Measurements from ENCODE around the gene TTC34. TPM values are rescaled to one million over a fixed set of nuclear protein-coding genes. Genes with fewer than 3 reads are reported as not detected.

TTC34 gene
- polyA plus RNA-seq, 1 experiment, result 0.11 TPM

DNA sequence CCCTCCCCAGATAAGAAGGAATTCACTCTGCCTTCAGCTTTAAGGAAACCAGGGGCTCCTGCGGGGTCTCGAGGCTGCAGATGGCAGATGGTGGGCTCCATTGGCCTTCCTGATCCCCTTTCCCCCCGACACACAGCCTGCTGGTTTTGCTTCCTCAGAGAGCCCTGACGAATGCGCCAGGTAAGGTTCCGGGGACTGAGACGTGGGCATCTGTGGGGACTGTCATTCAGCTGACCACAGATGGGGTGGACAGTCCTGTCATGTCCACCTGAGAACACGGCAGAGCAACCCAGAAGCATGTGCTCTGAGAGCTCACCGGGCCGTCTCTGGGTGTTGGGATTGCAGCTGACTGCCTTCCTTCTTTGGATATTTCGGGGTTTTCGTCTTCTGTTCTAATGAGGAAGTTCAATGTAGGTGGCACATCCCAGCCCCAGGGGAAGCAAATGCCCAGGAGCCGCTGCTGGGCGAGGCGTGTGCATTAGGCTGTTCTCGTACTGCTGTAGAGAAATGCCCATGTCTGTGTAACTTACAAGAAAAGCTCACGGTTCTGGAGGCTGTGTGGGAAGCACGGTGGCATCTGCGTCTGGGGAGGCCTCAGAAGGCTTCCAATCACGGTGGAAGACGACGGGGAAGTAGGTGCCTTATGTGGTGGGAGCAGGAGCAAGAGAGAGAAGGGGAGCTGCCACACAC, 22.6 kb upstream of the TTC34 start:
- H3K4me3 ChIP-seq (ENCODE audit: low read depth, low read length), result no peak overlapping the region
- TF ChIP-seq CTCF (IDR thresholded peaks at IDR 0.05; ENCODE audit: insufficient read depth, low read depth, low read length), result no peak
- H3K27me3 ChIP-seq (ENCODE audit: control insufficient read depth, insufficient read depth, low read length), result no peaks in the 10 kb centered on the region
- DNase-seq (ENCODE audit: low read depth), result no peak
- POLR2A ChIA-PET, result no interaction called here
- H3K36me3 ChIP-seq (ENCODE audit: control insufficient read depth, insufficient read depth, low read length), result no peaks in the 10 kb centered on the region
- CTCF ChIA-PET, result no interaction called here

DNA sequence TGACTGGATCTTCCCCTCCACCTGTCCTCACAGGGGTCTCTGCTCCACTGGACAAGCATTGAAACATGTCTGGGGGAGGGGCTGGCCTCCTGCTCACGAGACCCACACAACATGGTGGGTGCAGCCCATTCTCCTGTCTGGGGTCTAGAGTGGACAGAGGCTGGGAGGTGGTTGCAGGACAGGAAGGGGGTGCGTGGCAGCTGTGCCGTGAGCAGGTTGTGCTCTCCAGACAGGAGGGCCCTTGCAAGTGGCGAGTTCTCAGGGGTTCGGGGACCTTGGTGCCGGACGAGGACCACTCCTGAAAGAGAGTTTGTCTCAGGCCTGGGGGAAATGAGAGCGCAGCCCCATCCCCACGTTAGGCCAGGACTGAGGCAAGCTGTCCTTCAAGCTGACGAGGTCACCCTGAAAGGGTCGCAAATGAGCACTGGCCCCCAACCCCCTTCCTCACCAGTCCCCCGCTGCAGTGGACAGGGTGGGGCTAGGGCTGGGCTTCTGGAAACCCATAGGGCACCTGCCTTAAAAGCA, 21.2 kb upstream of the TTC34 start:
- CTCF ChIA-PET, result no interaction called here
- TF ChIP-seq CTCF (IDR thresholded peaks at IDR 0.05; ENCODE audit: insufficient read depth, low read depth, low read length), result no peak
- POLR2A ChIA-PET, result no interaction called here

GRCh38 chr1:2821966-2822620, 20.6 kb upstream of the TTC34 start:
- H3K4me3 ChIP-seq (ENCODE audit: low read depth, low read length), result no peak overlapping the region
- TF ChIP-seq CTCF (IDR thresholded peaks at IDR 0.05; ENCODE audit: insufficient read depth, low read depth, low read length), result no peak; the same call in 1 of the 2 replicates
- ChIA-PET CTCF (no interaction called here), POLR2A (no interaction called here)
- DNase-seq (ENCODE audit: low read depth), result no peak
- H3K27me3 ChIP-seq (ENCODE audit: control insufficient read depth, insufficient read depth, low read length), result no peaks in the 10 kb centered on the region
- no peaks in the 10 kb centered on the region for H3K36me3 ChIP-seq (ENCODE audit: control insufficient read depth, insufficient read depth, low read length)

More for the DNA sequence above, 21.2 kb upstream of the TTC34 start:
- no peaks in the 10 kb centered on the region for H3K27me3 ChIP-seq (ENCODE audit: control insufficient read depth, insufficient read depth, low read length)
- no peak overlapping the region for H3K4me3 ChIP-seq (ENCODE audit: low read depth, low read length)
- H3K36me3 ChIP-seq (ENCODE audit: control insufficient read depth, insufficient read depth, low read length), result no peaks in the 10 kb centered on the region
- DNase-seq (ENCODE audit: low read depth), result no peak

- no peak for DNase-seq (ENCODE audit: low read depth)
- ChIA-PET POLR2A (no interaction called here), CTCF (no interaction called here)
- Histone ChIP-seq H3K4me3 (ENCODE audit: low read depth, low read length) (no peak overlapping the region), H3K27me3 (ENCODE audit: control insufficient read depth, insufficient read depth, low read length) (no peaks in the 10 kb centered on the region), H3K36me3 (ENCODE audit: control insufficient read depth, insufficient read depth, low read length) (no peaks in the 10 kb centered on the region)
- TF ChIP-seq CTCF (IDR thresholded peaks at IDR 0.05; ENCODE audit: insufficient read depth, low read depth, low read length), result no peak
Measured at GRCh38 chr1:2821373-2821955, 20.0 kb upstream of the TTC34 start.

DNA sequence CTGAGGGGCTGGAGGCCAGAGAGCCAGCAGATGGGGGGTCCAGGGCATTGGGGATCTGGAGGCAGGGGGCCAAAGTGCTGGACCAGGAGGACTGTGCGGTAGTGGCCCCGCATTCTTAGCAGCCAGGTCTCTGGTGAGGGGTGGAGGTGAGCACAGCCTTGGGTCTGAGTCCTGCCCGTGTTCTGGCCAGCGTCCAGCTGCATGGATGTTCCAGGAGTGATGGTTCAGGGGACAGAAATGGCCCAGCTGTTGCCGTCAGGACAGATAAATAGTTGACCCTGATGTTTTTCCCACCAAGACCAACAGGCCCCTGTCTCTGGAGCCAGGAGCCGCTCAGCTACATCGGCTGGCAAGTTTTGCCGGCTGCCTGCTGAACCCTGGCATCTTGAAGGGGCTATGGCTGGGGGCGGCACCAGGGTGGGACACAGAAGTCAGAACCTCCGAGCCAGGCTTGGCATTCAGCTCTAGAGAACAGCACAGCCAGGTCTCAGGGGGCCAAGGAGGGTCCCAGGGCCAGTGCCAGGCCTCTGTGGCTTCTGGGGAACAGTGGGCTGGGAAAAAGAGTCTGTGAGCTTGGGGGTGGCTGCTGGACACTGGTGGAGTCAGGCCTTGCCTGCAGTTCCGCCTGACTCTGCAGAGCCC, 19.4 kb upstream of the TTC34 start:
- no peak for DNase-seq (ENCODE audit: low read depth)
- no peak overlapping the region for H3K4me3 ChIP-seq (ENCODE audit: low read depth, low read length)
- ChIA-PET POLR2A (no interaction called here), CTCF (no interaction called here)
- TF ChIP-seq CTCF (IDR thresholded peaks at IDR 0.05; ENCODE audit: insufficient read depth, low read depth, low read length), result no peak
- no peaks in the 10 kb centered on the region for H3K36me3 ChIP-seq (ENCODE audit: control insufficient read depth, insufficient read depth, low read length)
- no peaks in the 10 kb centered on the region for H3K27me3 ChIP-seq (ENCODE audit: control insufficient read depth, insufficient read depth, low read length)
